HepG2 (cell line): ENCODE measurements around the gene HELZ.

ENCODE experiments used
- POLR2A ChIP-seq, 2 experiments: IDR thresholded peaks; 2 replicates each; pipeline ENCODE4 v1.6.1; 2011; ENCODE audit warnings: low read depth in 2 of 2, low read length in 2 of 2, mild to moderate bottlenecking in 1 of 2, moderate library complexity in 1 of 2; ENCODE audit not compliant: insufficient read depth in 1 of 2
- TF ChIP-seq, protein P1 (sequence below): sonication (generic); formaldehyde crosslinking; IDR thresholded peaks from 2 replicates; pipeline ENCODE4 v1.5.1; 2020; ENCODE audit warnings: missing genetic modification reagents, mild to moderate bottlenecking, borderline replicate concordance

DNA sequence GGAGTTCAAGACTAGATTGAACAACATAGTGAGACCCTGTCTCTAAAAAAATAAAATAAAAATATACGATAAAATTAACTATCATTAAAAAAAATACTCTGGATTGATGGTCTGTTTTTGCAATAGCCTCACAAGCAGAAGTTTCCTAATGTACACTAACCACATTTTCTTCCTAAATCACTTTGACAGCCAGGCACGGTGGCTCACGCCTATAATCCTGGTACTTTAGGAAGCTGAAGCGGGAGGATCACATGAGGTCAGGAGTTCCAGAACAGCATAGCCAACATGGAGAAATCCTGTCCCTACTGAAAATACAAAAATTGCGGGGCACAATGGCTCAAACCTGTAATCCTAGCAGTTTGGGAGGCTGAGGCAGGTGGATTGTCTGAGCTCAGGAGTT, 64.7 kb downstream of the HELZ start:
- TF ChIP-seq POLR2A (IDR thresholded peaks at IDR 0.05; ENCODE audit: insufficient read depth in 1 of 2, low read depth in 2 of 2, low read length in 2 of 2): no peak
- TF ChIP-seq, protein P1, sequence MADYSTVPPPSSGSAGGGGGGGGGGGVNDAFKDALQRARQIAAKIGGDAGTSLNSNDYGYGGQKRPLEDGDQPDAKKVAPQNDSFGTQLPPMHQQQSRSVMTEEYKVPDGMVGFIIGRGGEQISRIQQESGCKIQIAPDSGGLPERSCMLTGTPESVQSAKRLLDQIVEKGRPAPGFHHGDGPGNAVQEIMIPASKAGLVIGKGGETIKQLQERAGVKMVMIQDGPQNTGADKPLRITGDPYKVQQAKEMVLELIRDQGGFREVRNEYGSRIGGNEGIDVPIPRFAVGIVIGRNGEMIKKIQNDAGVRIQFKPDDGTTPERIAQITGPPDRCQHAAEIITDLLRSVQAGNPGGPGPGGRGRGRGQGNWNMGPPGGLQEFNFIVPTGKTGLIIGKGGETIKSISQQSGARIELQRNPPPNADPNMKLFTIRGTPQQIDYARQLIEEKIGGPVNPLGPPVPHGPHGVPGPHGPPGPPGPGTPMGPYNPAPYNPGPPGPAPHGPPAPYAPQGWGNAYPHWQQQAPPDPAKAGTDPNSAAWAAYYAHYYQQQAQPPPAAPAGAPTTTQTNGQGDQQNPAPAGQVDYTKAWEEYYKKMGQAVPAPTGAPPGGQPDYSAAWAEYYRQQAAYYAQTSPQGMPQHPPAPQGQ: no peak
